Gastrocnemius medialis (tissue), 4 donors: ENCODE results near the gene ATXN7. TPM values are rescaled to one million over a fixed set of nuclear protein-coding genes. Genes with fewer than 3 reads are reported as not detected.
A peak's percentile ranks its signal among the peaks of the same experiment; 100 is the strongest.

Experiments used
- ATAC-seq, 2 donors: fragments of 150-250 bp; one replicate each; pipeline ENCODE4 v1.9.1; 2016
- DNase-seq, 2 donors: peaks; one replicate each; pipeline ENCODE4 v3.0.0-alpha.2; 2019
- H3K27ac ChIP-seq, 4 donors: fragments of 200-600 bp; sonication (generic); 1 replicate in 1 of 4; 2 replicates in 3 of 4; pipeline ENCODE4 v1.5.1; 2016 to 2018; ENCODE audit warnings: mild to moderate bottlenecking in 2 of 4, moderate library complexity in 1 of 4
- H3K27me3 ChIP-seq, 3 donors: fragments of 200-600 bp; sonication (generic) in 2 of 3; 1 replicate in 1 of 3; 2 replicates in 2 of 3; pipeline versions ENCODE4 v1.5.1 to v1.6.0; 2016 to 2019; ENCODE audit warnings: mild to moderate bottlenecking in 1 of 3, moderate library complexity in 1 of 3
- H3K36me3 ChIP-seq, 2 donors: fragments of 200-600 bp; sonication (generic) in 1 of 2; one replicate each; pipeline ENCODE4 v1.5.1; 2017 to 2018
- H3K4me1 ChIP-seq, 2 donors: fragments of 200-600 bp; sonication (generic) in 1 of 2; one replicate each; pipeline ENCODE4 v1.5.1; 2016 to 2017; ENCODE audit warnings: mild to moderate bottlenecking in 2 of 2
- H3K4me3 ChIP-seq, 4 donors: fragments of 200-600 bp; sonication (generic) in 3 of 4; 1 replicate in 1 of 4; 2 replicates in 3 of 4; pipeline ENCODE4 v1.5.1; 2016 to 2019; ENCODE audit warnings: mild to moderate bottlenecking in 2 of 4
- H3K9me3 ChIP-seq, 3 donors: fragments of 200-600 bp; sonication (generic) in 2 of 3; 1 replicate in 1 of 3; 2 replicates in 2 of 3; pipeline ENCODE4 v1.5.1; 2016 to 2019
- CTCF ChIP-seq, 5 experiments: fragments of 450-650 bp in 3 of 5; fragments of 200-600 bp in 2 of 5; sonication (generic) in 2 of 5; IDR thresholded peaks in 4 of 5; conservative IDR thresholded peaks in 1 of 5; 1 replicate in 4 of 5; 2 replicates in 1 of 5; pipeline ENCODE4 v1.5.1; 2016 to 2019; ENCODE audit warnings: antibody characterized with exemption in 5 of 5, mild to moderate bottlenecking in 3 of 5, moderate library complexity in 3 of 5
- POLR2A ChIP-seq, 2 donors: fragments of 450-650 bp; IDR thresholded peaks; one replicate each; pipeline ENCODE4 v1.6.1; 2017; ENCODE audit warnings: antibody characterized with exemption in 2 of 2, mild to moderate bottlenecking in 2 of 2, moderate library complexity in 2 of 2
- in situ Hi-C, 4 donors: fragments of 200-750 bp; cut with MboI; loops; one replicate each; pipeline versions ENCODE4 v1.15.0 to v1.8.0; 2017; ENCODE audit warnings: low sequenced_read_pairs in 4 of 4
- intact Hi-C: fragments of 100-400 bp; cut with DNase I; formaldehyde crosslinking; loops from one replicate; pipeline ENCODE4 v1.15.1; 2023; ENCODE audit warnings: low total_unique reads
- total RNA-seq, 4 donors: library from RNA; depleted of rRNA; stranded (reverse); fragments of >200 nt; gene quantifications; one replicate each; pipeline versions ENCODE4 v1.1.0 to v1.2.3, GENCODE V29; 2016

ATXN7 gene
- total RNA-seq, 4 donors from 2014 or later = 14.5 to 27.4 (median 23.7) TPM

DNA sequence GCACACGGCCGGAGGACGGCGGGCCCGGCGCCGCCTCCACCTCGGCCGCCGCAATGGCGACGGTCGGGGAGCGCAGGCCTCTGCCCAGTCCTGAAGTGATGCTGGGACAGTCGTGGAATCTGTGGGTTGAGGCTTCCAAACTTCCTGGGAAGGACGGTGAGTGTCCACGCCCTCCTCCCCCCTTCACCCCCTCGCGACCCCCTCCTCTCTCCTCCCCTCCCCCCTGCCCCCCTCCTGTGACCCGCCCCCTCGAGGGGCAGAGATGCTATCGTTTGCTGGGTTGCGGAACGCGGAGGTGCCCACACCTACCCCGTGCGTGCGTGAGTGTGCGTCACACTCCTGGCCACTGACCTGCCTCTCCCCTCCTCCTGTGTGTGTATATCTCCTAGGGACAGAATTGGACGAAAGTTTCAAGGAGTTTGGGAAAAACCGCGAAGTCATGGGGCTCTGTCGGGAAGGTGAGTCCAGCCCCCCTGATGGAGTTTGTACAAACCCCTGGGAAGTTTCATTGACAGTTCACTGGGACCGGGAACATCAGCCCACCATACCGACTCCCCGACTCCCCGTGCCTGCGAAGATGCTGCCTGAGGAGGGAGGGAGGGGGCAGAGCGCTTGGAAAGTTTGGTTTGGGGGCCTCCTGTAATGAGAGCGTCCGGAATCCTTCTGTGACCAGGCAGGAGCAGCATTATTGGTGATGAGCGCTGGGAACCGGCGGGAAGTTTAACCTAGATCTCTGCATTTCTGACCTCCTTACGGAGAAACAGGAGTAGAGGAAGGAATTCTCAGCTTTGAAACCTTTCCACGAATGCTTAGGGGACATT lies 49.3 kb downstream of the ATXN7 start:
- Histone ChIP-seq H3K4me1 (peaks cover 27 to 31% of the 10 kb centered on the region in 2 donors), H3K9me3 (no peaks in the 10 kb centered on the region), H3K36me3 (peaks cover 0 to 12% of the 10 kb centered on the region in 2 donors), H3K27me3 (no peaks in the 10 kb centered on the region), H3K4me3 (peak overlapping the region; percentile 56 to 89 (median 67)), H3K27ac (peak overlapping the region; percentile 82 to 98 (median 88))
- intact Hi-C loops = loop anchor here (2.0 to 5.0 kb wide), 3 partner anchors 26 to 79 kb away; partner anchors contain the start of genes ATXN7 and THOC7
- in situ Hi-C loops = no loop called here
- no peak for TF ChIP-seq POLR2A (IDR thresholded peaks at IDR 0.05)
- DNase-seq (peak; percentile 15 to 60), ATAC-seq (peak; percentile 8 to 22)

DNA sequence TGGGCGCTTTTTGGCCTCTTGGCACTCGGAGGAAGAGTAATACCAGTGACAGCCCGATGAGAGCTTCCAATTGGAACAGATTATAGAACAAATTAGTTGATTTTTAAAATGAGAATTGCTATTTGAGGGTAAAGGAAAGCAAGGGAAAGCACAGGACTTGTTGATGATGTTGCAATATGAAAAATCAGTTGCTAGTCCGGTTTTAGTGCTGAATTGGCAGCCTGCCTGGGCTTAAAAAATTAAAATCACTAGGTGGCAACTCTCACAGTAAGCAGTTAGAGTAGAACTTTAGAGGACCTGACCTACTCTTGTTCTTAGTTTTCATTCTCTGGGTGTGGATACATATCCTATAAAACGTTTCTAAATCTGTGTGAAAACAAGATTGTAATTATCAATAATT lies 50.6 kb downstream of the ATXN7 start:
- in situ Hi-C loops = no loop called here
- intact Hi-C loops = loop anchor here (5.0 kb wide), 1 partner anchor 78 kb away; no protein-coding TSS in a partner anchor
- peaks cover 0 to 12% of the 10 kb centered on the region in 2 donors for H3K36me3 ChIP-seq
- TF ChIP-seq CTCF (IDR thresholded peaks at IDR 0.05 in 4 of 5, conservative IDR thresholded peaks at IDR 0.05 in 1 of 5) = no peak
- no peak for TF ChIP-seq POLR2A (IDR thresholded peaks at IDR 0.05)
- DNase-seq = no peak
- H3K4me1 ChIP-seq = peaks cover 23 to 27% of the 10 kb centered on the region in 2 donors
- H3K4me3 ChIP-seq = no peak overlapping the region
- no peaks in the 10 kb centered on the region for H3K9me3 ChIP-seq
- no peak for ATAC-seq
- H3K27ac ChIP-seq = peak overlapping the region; percentile 10 to 89 (median 85)
- no peaks in the 10 kb centered on the region for H3K27me3 ChIP-seq

DNA sequence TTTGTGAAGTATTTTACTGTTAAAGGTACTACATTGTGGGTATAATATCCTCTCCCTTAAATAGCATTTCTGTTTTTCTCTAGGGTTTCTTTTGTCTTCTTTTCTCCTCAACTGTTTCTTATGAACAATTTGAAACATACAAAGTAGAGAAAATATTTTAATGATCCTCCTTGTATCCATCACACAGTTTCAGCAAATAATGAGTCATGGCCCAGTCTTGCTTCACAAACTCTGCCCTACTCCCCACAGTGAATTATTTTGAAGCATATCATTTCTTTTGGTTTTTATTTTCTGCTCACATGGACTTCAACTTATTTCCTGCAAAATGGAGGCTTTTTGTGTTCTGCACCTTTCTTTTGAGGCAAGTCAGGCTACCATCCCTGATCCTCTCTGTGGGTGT lies 54.7 kb downstream of the ATXN7 start:
- in situ Hi-C loops = no loop called here

GRCh38 chr3:63920001-63920400 lies 56.3 kb downstream of the ATXN7 start:
- in situ Hi-C loops = no loop called here

More for the DNA sequence above, 54.7 kb downstream of the ATXN7 start:
- TF ChIP-seq CTCF (IDR thresholded peaks at IDR 0.05 in 4 of 5, conservative IDR thresholded peaks at IDR 0.05 in 1 of 5) = no peak
- peaks cover 8 to 14% of the 10 kb centered on the region in 2 donors for H3K4me1 ChIP-seq
- H3K27ac ChIP-seq = no peak overlapping the region
- H3K27me3 ChIP-seq = no peaks in the 10 kb centered on the region
- intact Hi-C loops = no loop called here
- DNase-seq = no peak
- H3K36me3 ChIP-seq = peaks cover 0 to 27% of the 10 kb centered on the region in 2 donors
- no peaks in the 10 kb centered on the region for H3K9me3 ChIP-seq
- ATAC-seq = no peak
- no peak overlapping the region for H3K4me3 ChIP-seq

More at GRCh38 chr3:63920001-63920400, 56.3 kb downstream of the ATXN7 start:
- Histone ChIP-seq H3K4me3 (no peak overlapping the region), H3K27ac (no peak overlapping the region), H3K4me1 (no peaks in the 10 kb centered on the region), H3K36me3 (peaks cover 0 to 29% of the 10 kb centered on the region in 2 donors), H3K27me3 (no peaks in the 10 kb centered on the region), H3K9me3 (no peaks in the 10 kb centered on the region)
- no peak for DNase-seq
- intact Hi-C loops = no loop called here
- TF ChIP-seq POLR2A (IDR thresholded peaks at IDR 0.05) (no peak), CTCF (IDR thresholded peaks at IDR 0.05 in 4 of 5, conservative IDR thresholded peaks at IDR 0.05 in 1 of 5) (no peak)
- no peak for ATAC-seq
